Spleen (tissue), 7 donors: ENCODE data around the gene NCAPD3.

ENCODE experiments used
- POLR2A ChIP-seq, 3 donors: fragments of 450-650 bp; IDR thresholded peaks; one replicate each; pipeline ENCODE4 v1.5.1; 2017; ENCODE audit warnings: antibody characterized with exemption in 3 of 3, mild to moderate bottlenecking in 1 of 3
- POLR2AphosphoS5 ChIP-seq, 3 donors: sonication (generic); formaldehyde crosslinking; IDR thresholded peaks; one replicate each; pipeline ENCODE4 v1.5.1; 2017; ENCODE audit warnings: antibody characterized with exemption in 3 of 3
- TF ChIP-seq, protein P1 (sequence below), 11 experiments: fragments of 200-600 bp in 7 of 11; fragments of 450-650 bp in 4 of 11; sonication (generic) in 4 of 11; IDR thresholded peaks in 8 of 11; conservative IDR thresholded peaks in 3 of 11; 1 replicate in 7 of 11; 2 replicates in 4 of 11; pipeline versions ENCODE4 v1.4.0 to v1.8.0; 2016 to 2021; ENCODE audit warnings: antibody characterized with exemption in 11 of 11, inconsistent platforms in 4 of 11, mild to moderate bottlenecking in 1 of 11
- donor health status: DM: no; HTN: no; CAD: no; lungs with moderate emphysema.
- donor health status: DM: no; HTN: no; CAD: no.
- donor health status: DM: no; HTN: no; CAD: no.

DNA sequence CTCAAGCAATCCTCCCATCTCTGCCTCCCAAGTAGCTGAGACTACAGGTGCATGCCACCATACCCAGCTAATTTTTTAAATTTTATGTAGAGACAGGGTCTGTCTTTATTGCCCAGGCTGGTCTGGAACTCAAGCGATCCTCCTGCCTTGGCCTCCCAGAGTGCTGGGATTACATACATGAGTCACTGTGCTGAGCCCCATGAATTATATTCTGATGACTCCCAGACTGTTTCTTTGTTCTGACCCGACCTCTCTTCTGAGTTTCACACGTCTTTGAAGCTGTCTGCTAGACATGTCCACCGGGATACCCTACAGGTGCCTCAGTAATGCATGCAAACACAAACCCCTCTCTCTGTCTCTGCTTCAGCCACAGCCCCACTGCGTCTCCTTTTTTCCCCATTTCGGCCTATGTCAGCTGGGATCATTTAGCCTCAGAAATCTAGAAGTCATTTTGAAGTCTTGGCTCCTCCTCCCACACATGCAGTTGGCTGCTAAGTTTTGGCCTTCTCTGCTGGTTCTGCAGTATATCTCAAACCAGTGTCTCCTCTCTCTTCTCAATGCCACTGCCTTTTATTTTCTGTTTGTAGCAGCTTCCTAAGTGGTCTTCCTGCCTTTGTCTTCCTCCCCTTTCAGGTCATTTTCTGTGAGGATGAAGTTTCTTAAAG is 5.5 kb upstream of the NCAPD3 start:
- TF ChIP-seq, protein P1, sequence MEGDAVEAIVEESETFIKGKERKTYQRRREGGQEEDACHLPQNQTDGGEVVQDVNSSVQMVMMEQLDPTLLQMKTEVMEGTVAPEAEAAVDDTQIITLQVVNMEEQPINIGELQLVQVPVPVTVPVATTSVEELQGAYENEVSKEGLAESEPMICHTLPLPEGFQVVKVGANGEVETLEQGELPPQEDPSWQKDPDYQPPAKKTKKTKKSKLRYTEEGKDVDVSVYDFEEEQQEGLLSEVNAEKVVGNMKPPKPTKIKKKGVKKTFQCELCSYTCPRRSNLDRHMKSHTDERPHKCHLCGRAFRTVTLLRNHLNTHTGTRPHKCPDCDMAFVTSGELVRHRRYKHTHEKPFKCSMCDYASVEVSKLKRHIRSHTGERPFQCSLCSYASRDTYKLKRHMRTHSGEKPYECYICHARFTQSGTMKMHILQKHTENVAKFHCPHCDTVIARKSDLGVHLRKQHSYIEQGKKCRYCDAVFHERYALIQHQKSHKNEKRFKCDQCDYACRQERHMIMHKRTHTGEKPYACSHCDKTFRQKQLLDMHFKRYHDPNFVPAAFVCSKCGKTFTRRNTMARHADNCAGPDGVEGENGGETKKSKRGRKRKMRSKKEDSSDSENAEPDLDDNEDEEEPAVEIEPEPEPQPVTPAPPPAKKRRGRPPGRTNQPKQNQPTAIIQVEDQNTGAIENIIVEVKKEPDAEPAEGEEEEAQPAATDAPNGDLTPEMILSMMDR (IDR thresholded peaks at IDR 0.05 in 8 of 11, conservative IDR thresholded peaks at IDR 0.05 in 3 of 11) = no peak
- TF ChIP-seq POLR2AphosphoS5 (IDR thresholded peaks at IDR 0.05) (no peak), POLR2A (IDR thresholded peaks at IDR 0.05) (no peak)
